HG03159 (cell line): ENCODE measurements around the gene NAALADL2.
"Not testable (repeated sequence)": the region's sequence is repeated elsewhere in the genome, so short reads cannot be mapped to it uniquely, and the experiment has no call there.

Source experiments
- ATAC-seq: cut with Tn5 transposase; IDR thresholded peaks from one replicate; pipeline ENCODE4 v1.9.1; 2021; ENCODE audit warnings: mild to moderate bottlenecking, moderate library complexity; ENCODE audit not compliant: unreplicated experiment

Gene NAALADL2

DNA sequence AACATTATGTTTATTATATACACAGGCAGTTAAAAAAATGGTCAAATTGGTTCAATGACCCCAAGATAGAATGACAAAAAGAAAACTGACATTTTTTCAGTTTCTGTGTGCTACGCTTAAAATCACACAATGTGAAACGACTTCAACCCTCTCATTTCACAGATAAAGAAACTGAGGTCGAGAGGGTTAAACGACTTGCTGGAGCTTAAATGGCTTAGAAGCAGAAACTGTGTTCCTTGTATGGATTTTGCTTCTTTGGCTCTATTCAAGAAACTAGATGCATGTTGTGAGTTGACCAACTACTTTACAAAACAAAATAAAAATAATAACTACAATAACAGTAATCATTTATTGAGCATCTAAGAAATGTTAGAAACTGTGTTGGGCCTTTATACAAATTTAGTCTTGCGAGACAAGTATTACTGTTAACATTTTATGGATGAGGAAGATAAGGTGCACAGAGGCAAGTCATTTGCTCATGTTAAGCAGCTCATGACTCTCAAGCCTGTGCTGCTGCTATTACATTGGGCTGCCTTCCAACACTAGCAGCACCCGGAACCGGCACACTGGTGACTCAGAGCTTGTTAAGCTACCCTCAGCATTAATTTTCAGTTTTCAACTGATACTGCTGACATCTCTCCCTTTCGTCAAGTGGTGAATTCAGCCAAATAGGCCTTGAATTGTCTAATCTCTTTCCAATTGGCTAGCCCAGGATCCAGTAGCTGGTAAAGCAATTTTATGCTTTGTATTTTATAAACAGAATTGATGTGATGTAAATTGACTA lies 487.6 kb downstream of the NAALADL2 start:
- no peak for ATAC-seq

GRCh38 chr3:175349168-175349567 lies 490.0 kb downstream of the NAALADL2 start:
- peak; percentile 87 for ATAC-seq

DNA sequence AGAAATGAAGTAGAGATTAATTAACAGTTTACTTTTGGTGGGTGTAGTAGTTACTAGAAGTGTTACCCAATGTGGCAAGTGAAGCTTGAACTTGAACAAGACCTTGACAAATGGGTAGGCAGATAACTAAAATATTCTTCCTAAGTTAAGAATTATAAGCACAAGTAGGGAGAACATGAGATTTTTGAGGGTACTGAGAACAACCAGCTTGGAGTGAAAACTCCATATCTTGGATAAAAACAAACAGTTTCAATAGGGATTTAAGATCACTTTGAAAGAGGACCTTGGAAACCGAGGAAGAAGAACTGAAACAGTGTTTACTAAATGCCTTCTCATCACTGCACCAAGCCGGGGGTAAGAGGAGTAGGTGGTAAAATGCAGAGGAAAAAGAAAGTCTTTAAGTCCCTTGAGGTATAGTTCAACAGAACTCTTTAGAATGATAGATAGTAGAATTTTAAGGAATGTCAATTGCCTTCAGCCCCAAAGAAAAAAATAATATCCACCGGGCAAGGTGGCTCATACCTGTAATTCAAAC lies 496.7 kb downstream of the NAALADL2 start:
- no peak for ATAC-seq

DNA sequence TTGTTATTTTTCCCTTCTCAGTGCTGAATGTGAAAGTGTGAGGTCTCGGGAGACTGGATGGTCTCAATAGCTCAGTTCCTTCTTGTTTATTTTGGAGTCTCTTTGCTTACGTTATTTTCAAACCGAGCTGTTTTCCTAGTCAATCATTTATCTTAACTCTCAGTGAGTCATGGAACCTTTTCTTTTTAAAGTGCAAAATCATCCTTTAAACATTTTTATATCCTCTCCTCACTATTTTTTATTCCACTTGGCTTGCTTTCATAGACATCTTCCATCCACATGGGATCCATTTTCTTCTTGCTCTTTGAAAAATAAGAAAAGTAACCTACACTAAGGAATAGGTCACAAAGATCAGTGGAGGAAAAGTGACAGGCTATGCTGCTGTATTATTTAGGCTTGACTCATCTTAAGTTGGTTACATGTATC lies 497.8 kb downstream of the NAALADL2 start:
- no peak for ATAC-seq

DNA sequence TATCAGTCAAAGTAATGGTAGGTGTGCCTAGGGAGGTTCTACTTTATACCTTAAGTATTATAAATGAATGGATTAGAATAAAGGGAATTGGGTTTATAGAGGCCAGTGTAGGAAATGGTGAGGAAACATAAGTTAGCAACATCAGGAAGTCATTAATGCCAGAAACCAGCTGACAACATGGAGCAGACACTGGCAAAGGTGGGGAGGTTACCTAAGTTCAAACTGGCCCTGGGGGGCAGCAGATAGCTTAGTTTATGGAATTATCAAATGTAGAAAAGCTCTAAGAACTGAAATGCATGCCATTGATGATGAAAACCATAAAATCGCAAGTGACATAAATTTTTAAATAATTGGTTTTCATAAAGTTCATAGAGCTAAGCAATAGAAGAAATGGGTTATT lies 498.6 kb downstream of the NAALADL2 start:
- no peak for ATAC-seq

- no peak for ATAC-seq
These were observed 499.8 kb downstream of the NAALADL2 start for GRCh38 chr3:175358935-175359334.

DNA sequence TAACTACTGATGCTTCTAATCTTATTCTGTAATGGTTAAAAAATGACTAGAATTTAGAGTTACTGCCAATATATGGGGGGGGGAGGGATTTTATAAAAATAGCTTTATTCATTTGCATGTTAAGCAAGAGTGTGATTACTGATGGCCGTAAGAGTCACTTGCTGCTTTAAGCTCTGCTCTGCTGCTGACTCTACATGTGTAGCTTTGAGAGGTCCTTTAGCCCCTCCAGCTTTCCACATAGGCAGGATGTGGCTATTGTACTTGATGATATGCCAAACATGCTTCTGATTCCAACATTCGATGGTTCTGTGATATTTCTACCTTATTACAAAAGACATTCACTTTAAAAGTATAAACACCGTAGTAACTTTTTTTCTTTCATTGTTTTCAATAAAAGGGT lies 511.3 kb downstream of the NAALADL2 start:
- ATAC-seq = not testable (repeated sequence)

DNA sequence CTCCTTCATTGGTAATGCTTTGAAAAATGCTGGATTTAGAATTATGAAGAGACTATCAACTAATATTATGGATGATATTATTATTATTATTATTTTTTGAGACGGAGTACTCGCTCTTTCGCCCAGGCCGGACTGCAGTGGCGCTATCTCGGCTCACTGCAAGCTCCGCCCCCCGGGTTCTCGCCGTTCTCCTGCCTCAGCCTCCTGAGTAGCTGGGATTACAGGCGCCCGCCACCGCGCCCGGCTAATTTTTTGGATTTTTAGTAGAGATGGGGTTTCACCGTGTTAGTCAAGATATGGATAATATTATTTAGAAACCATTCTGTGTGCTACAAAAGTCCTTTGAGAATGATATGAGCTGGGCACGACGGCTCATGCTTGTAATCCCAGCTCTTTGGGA lies 512.1 kb downstream of the NAALADL2 start:
- ATAC-seq = not testable (repeated sequence)

- no peak for ATAC-seq
These were observed 515.6 kb downstream of the NAALADL2 start for GRCh38 chr3:175374705-175375104.

- peak; percentile 91 for ATAC-seq
These were observed 519.2 kb downstream of the NAALADL2 start for GRCh38 chr3:175378348-175378747.

GRCh38 chr3:175381685-175382084 lies 522.6 kb downstream of the NAALADL2 start:
- ATAC-seq = no peak

GRCh38 chr3:175383371-175383770 lies 524.2 kb downstream of the NAALADL2 start:
- no peak for ATAC-seq

- no peak for ATAC-seq
These were observed 524.7 kb downstream of the NAALADL2 start for GRCh38 chr3:175383813-175384212.

GRCh38 chr3:175384569-175384968 lies 525.4 kb downstream of the NAALADL2 start:
- ATAC-seq = no peak

DNA sequence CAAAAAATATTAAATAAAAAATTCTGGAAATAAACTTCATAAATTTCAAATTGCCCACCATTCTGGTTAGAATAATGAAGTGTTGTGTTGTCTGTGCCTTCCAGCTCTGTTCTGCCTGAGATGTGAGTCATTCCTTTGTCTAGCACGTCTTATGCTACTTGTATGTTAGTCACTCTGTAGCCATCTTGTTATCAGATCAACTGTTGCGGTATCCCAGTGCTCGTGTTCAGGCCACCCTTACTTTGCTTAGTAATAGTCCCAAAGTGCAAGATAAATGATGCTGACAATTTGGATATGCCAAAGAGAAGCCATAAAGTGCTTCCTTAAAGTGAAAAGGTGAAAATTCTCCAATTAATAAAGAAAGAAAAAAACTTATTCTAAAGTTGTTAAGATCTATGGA lies 527.5 kb downstream of the NAALADL2 start:
- ATAC-seq = no peak

DNA sequence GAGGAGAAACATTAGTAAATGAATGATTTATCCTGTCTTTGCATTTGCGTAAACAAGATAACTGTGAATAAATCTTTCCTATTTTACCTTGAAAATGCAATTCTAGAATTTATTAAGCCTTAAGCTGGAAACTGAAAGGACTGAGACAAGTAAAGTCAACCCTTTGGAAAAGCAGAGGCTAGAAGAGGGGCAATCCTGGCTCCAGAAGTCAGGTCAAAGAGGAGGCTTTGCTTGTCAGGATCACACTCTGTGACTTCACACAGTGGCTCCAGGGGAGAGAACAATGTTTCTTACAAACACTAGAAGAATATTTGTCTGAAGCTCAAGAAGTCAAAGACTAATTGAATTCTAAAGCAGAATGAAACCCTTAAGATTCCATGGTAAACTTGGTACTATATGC lies 530.4 kb downstream of the NAALADL2 start:
- no peak for ATAC-seq

DNA sequence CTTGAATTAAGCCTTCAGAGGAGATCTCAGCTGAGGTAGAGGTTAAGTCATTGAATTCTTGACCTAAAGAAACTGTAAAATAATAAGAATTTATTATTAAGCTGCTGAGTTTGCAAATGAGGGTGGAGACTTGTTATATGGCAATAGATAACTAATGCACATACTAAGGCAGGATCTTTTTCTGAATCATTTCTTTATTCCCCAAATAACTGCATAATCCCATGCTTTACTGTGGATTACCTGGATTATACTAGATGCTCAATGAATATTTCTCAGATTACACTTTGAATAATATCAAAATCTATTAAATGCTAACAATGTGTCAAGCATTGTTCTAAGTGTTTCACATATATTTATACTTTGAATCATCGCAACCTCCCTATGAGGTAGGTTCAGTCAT lies 532.5 kb downstream of the NAALADL2 start:
- ATAC-seq = no peak

- ATAC-seq = no peak
These were observed 533.5 kb downstream of the NAALADL2 start for GRCh38 chr3:175392653-175393052.

DNA sequence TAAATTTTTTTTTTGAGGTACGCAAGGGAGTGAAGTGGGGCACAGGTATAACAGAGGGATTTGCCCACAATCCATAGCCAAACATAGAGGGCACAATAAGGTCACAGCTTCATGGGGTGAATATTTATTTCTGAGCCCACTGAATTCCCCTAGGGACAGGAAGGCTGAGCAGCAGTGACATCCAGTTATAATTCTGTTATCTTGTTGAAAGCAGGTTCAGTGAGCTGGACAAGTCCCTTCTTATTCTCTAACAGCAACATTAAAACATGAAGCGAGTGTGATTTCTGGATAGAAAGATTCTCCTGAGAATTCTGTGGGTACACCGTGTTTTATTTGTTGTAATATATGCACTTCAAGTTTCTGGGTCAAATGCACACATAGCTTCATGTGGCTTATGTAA lies 538.2 kb downstream of the NAALADL2 start:
- no peak for ATAC-seq

DNA sequence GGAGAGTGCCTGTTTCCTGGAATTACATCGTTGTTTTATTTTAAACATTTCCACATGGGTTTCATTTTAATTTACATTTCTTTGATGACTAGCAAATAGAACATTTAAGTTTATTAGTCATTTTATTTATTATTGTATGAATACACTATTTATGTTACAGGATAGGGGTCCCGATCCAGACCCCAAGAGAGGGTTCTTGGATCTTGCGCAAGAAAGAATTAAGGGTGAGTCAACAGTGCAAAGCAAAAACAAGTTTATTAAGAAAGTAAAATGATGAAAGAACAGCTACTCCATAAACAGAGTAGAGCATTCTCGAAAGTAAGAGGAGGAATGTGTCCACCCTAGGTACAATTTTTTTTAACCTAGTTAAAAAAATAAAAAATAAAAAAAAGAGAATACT lies 539.5 kb downstream of the NAALADL2 start:
- no peak for ATAC-seq

DNA sequence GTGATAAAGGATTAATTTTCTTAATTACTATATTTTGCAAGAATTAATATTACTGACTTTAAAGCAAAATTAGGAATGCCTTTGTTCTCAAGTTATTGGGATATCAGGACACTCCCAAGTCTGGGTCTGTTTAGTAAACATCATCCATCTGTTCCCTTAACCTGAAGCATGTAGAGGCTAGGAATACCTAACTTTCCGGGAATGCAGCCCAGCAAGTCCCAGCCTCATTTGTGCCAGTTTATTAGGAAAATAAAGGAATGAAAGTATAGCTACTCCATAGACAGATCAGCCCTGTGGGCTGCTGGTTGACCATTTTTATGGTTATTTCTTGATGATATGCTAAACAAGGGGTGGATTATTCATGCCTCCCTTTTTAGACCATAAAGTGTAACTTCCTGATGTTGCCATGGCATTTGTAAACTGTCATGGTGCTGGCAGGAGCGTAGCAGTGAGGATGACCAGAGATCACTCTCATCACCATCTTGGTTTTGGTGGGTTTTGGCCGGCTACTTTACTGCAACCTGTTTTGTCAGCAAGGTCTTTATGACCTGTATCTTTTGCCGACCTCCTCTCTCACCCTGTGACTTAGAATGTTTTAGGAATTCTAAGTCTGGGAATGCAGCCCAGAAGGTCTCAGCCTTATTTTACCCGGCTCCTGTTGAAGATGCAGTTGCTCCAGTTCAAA lies 540.2 kb downstream of the NAALADL2 start:
- no peak for ATAC-seq

- no peak for ATAC-seq
These were observed 544.9 kb downstream of the NAALADL2 start for GRCh38 chr3:175404027-175404426.
